Thyroid gland (tissue), 4 donors: ENCODE measurements around the gene MORC1. TPM values are rescaled to one million over a fixed set of nuclear protein-coding genes. Genes with fewer than 3 reads are reported as not detected.

ENCODE experiments used
- DNase-seq, 2 donors: peaks; one replicate each; pipeline ENCODE4 v3.0.0-alpha.2; 2019
- H3K27ac ChIP-seq, 3 donors: fragments of 200-600 bp; sonication (generic); 1 replicate in 2 of 3; 2 replicates in 1 of 3; pipeline ENCODE4 v1.5.1; 2016 to 2019; ENCODE audit warnings: mild to moderate bottlenecking in 1 of 3, moderate library complexity in 1 of 3
- H3K27me3 ChIP-seq: fragments of 200-600 bp; sonication (generic); one replicate; pipeline ENCODE4 v1.5.1; 2019
- H3K36me3 ChIP-seq, 2 donors: fragments of 200-600 bp; sonication (generic); one replicate each; pipeline ENCODE4 v1.5.1; 2016 to 2019
- H3K4me1 ChIP-seq, 2 donors: fragments of 200-600 bp; sonication (generic); one replicate each; pipeline ENCODE4 v1.5.1; 2017 to 2019
- H3K4me3 ChIP-seq, 3 donors: fragments of 200-600 bp; sonication (generic); replicated peaks in 1 of 3; 1 replicate in 2 of 3; 2 replicates in 1 of 3; pipeline ENCODE4 v1.5.1; 2016; ENCODE audit warnings: mild to moderate bottlenecking in 1 of 3
- H3K9me3 ChIP-seq: fragments of 200-600 bp; sonication (generic); one replicate; pipeline ENCODE4 v1.5.1; 2017
- CTCF ChIP-seq, 6 experiments: fragments of 200-600 bp in 3 of 6; fragments of 450-650 bp in 3 of 6; sonication (generic) in 3 of 6; IDR thresholded peaks; one replicate each; pipeline ENCODE4 v1.5.1; 2016 to 2019; ENCODE audit warnings: antibody characterized with exemption in 6 of 6, mild to moderate bottlenecking in 2 of 6, inconsistent platforms in 1 of 6, moderate library complexity in 1 of 6
- POLR2A ChIP-seq, 2 donors: fragments of 450-650 bp; IDR thresholded peaks; one replicate each; pipeline ENCODE4 v1.6.1; 2017; ENCODE audit warnings: antibody characterized with exemption in 2 of 2, mild to moderate bottlenecking in 2 of 2, moderate library complexity in 1 of 2
- WGBS, 2 donors: methylation state at CpG; one replicate each; pipeline ENCODE4 v1.1.5; 2017; 5-methylcytosine and 5-hydroxymethylcytosine counted together
- intact Hi-C: fragments of 100-400 bp; cut with DNase I; formaldehyde crosslinking; loops from one replicate; pipeline ENCODE4 v1.15.1; 2023
- total RNA-seq, 4 donors: library from RNA; depleted of rRNA; stranded (reverse); fragments of >200 nt; gene quantifications; one replicate each; pipeline ENCODE4 v1.2.3, GENCODE V29; 2016

MORC1 gene
- total RNA-seq, 4 donors from 2014 or later: 0.13 TPM; not detected in 3

GRCh38 chr3:109023656-109024254 lies 94.2 kb downstream of the MORC1 start:
- TF ChIP-seq POLR2A (IDR thresholded peaks at IDR 0.05): no peak
- peak; percentile 41 to 70 (median 56) for TF ChIP-seq CTCF (IDR thresholded peaks at IDR 0.05)
- Histone ChIP-seq H3K9me3 (no peaks in the 10 kb centered on the region), H3K36me3 (no peaks in the 10 kb centered on the region), H3K27ac (no peak overlapping the region), H3K4me3 (no peak overlapping the region), H3K4me1 (no peaks in the 10 kb centered on the region), H3K27me3 (no peaks in the 10 kb centered on the region)
- intact Hi-C loops: no loop called here
- WGBS, 2 donors: 31 to 32% methylated on average over 3 of the region's 3 CpGs
- peak; percentile 32 to 50 for DNase-seq

- Histone ChIP-seq H3K4me3 (no peak overlapping the region), H3K4me1 (no peaks in the 10 kb centered on the region), H3K27ac (no peak overlapping the region), H3K9me3 (no peaks in the 10 kb centered on the region), H3K36me3 (no peaks in the 10 kb centered on the region), H3K27me3 (no peaks in the 10 kb centered on the region)
- WGBS, 2 donors: 88 to 90% methylated on average over 1 of the region's 1 CpG
- intact Hi-C loops: no loop called here
- no peak for TF ChIP-seq CTCF (IDR thresholded peaks at IDR 0.05)
- no peak for TF ChIP-seq POLR2A (IDR thresholded peaks at IDR 0.05)
- DNase-seq: no peak
Observed at GRCh38 chr3:109023167-109023566, 94.8 kb downstream of the MORC1 start.

- H3K9me3 ChIP-seq: no peaks in the 10 kb centered on the region
- no peaks in the 10 kb centered on the region for H3K36me3 ChIP-seq
- no peak overlapping the region for H3K4me3 ChIP-seq
- intact Hi-C loops: no loop called here
- 47 to 62% methylated on average over 1 of the region's 1 CpG for WGBS, 2 donors
- no peaks in the 10 kb centered on the region for H3K27me3 ChIP-seq
- TF ChIP-seq POLR2A (IDR thresholded peaks at IDR 0.05): no peak
- no peak for TF ChIP-seq CTCF (IDR thresholded peaks at IDR 0.05)
- DNase-seq: no peak
- H3K27ac ChIP-seq: no peak overlapping the region
- H3K4me1 ChIP-seq: no peaks in the 10 kb centered on the region
Observed at GRCh38 chr3:109021556-109021955, 96.4 kb downstream of the MORC1 start.

- Histone ChIP-seq H3K4me1 (no peaks in the 10 kb centered on the region), H3K27me3 (no peaks in the 10 kb centered on the region), H3K27ac (no peak overlapping the region), H3K36me3 (no peaks in the 10 kb centered on the region), H3K9me3 (no peaks in the 10 kb centered on the region), H3K4me3 (no peak overlapping the region)
- 70 to 74% methylated on average over 6 of the region's 6 CpGs for WGBS, 2 donors
- TF ChIP-seq CTCF (IDR thresholded peaks at IDR 0.05): no peak
- TF ChIP-seq POLR2A (IDR thresholded peaks at IDR 0.05): no peak
- intact Hi-C loops: no loop called here
- DNase-seq: no peak
Observed at GRCh38 chr3:109018828-109019227, 99.1 kb downstream of the MORC1 start.

- Histone ChIP-seq H3K27me3 (no peaks in the 10 kb centered on the region), H3K36me3 (no peaks in the 10 kb centered on the region), H3K27ac (no peak overlapping the region), H3K4me3 (no peak overlapping the region), H3K4me1 (no peaks in the 10 kb centered on the region), H3K9me3 (no peaks in the 10 kb centered on the region)
- intact Hi-C loops: no loop called here
- 72 to 74% methylated on average over 3 of the region's 3 CpGs for WGBS, 2 donors
- DNase-seq: no peak
- TF ChIP-seq POLR2A (IDR thresholded peaks at IDR 0.05) (no peak), CTCF (IDR thresholded peaks at IDR 0.05) (no peak)
Observed at GRCh38 chr3:109005443-109005842, 112.5 kb downstream of the MORC1 start.
